Stimulated activated CD8-positive, alpha-beta memory T cell treated with anti-CD3 and anti-CD28 coated beads, Interleukin-4, amount 100 ng/mL, for 1 hour (primary cell): ENCODE results near the gene ZNF521.

ENCODE experiments used
- DNase-seq, 2 donors: peaks; one replicate each; pipeline ENCODE4 v3.0.0-alpha.2; 2020; ENCODE audit warnings: low read depth in 2 of 2, low spot score in 1 of 2

The ZNF521 gene

GRCh38 chr18:25086876-25087275 lies 265.1 kb downstream of the ZNF521 start:
- no peak for DNase-seq

- no peak for DNase-seq
These were observed 271.0 kb downstream of the ZNF521 start for GRCh38 chr18:25081001-25081400.

- no peak for DNase-seq
These were observed 271.8 kb downstream of the ZNF521 start for GRCh38 chr18:25080211-25080610.

DNA sequence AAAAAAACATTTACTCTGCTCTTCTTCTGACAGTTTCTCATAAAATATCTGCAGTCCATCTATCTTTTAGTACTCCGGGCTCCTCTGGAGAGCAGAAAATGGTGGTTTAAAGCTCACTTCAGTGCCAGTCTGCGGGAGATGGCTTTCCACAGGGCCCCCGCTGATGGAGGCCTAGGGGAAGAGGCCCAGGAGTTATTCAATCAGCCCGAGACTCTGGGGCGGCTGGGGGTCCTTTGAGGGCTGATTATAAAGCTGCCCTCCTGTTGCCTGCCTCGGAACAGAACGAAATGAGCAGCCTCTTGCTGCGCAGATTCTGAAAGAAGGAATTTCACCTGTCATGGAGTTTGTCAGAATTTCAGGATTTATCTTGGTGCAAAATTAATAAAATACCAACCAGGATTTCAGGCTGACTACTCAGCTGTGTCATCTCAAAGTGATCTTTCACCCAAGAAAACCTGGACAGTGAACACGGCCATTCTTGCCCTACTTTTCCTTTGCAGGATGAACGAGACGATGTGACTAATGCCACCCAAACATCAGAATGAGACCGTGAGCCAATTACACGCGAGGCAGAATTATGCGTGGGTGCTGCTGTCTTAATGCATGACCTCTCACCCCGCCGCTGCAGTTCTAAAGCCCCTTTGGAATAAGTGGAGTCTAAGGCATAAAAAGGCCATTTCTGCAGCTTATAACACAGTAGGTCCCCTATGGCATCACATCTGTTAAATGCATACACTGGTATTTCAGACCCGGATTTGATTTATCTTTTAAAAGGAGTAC lies 273.8 kb downstream of the ZNF521 start:
- DNase-seq, result no peak

DNA sequence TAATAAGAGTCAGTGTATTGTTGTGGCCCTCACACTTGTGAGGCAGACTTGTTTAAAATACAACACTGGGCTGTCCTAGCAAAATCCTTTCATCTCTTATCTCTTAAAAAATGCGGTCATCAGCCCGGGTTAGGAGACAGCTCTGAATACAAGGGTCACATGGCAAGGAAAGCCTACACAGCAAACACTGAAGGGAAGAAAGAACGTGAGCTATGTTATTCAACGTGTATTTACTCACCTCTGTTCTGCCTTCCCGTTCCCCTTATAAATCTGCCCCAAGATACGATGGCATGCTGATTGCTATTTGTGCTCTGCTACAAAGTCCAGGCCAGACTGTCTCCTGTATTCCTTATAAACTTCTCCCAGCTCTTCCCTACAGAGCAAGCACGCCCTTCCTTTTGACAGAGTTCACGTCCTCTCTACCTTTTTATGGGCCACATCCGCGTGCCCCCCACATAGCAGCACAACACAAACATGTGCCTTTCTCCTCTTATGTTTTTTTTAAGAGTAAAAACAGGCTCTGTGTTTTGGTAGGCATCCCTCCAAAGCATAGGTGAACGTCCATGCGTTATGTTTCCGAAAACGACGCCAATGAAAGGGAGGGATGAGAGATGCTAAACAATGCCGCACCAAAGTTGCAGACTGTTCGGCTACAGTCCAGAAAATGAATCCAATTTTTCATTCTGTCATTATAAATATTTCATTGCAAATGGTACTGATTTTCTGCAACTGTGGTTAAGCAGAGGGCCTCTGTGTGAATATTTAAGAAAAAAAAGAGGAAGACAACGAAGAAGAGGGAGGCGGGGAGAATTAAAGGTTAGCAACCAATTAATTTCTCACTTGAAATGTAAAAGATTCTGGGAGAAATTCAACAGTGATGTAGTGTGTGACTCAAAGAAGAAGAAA lies 274.7 kb downstream of the ZNF521 start:
- DNase-seq, result no peak

DNA sequence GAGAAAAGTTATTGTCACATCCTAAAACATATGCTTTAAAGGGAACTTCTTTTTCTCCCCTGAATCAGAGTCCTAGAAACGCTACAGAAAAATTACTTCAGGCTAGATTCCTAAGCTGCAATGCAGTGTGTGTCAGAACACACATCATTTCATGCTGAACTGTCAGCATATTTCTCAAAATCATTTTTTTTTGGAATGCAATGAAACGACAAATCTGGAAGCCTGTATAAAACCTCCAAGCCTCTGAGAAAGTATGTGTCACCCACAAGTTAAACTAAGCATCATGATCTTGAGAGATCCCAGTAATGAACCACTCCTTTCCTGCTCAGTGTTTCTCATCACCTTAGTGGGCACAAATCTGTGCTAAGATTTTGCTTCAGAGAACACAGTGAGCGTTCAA lies 276.2 kb downstream of the ZNF521 start:
- DNase-seq, result no peak

GRCh38 chr18:25075331-25075730 lies 276.6 kb downstream of the ZNF521 start:
- DNase-seq, result no peak

DNA sequence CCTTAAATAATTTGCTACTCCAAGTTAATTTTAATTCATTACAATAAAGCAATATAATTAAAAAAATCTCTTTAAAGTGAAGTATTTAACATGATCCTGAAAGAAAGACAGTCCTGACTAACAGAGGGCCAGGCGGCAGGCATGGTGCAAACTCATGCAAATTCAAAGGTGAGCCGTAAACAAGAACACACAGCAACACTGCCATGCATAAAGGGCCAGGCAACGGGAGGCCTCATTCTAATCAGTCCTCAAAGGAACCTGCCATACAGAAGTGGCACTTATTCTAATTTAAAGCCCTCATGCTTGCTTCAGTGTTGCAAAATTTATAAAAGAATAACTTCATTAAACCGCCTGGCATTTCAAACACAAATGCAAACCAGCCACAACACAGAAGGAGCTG lies 277.0 kb downstream of the ZNF521 start:
- no peak for DNase-seq

DNA sequence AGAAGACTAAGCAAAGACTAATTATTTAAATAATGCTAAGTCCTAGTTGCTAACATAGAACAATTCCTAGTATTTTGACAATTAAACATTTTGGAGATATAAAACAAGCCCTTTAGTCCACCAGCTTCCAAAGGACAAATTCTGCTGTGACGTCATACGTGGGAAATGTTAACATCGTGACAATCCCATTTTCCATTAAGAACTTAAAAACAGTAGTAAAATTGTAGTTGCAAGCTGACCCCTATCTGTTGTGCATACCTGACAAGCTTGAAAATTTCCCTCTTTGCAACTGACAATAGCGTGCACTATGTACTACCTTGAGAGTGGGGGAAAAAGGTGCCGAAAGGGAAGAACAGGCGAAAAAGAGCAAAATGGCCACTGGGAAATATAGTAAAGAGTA lies 279.8 kb downstream of the ZNF521 start:
- DNase-seq, result no peak

DNA sequence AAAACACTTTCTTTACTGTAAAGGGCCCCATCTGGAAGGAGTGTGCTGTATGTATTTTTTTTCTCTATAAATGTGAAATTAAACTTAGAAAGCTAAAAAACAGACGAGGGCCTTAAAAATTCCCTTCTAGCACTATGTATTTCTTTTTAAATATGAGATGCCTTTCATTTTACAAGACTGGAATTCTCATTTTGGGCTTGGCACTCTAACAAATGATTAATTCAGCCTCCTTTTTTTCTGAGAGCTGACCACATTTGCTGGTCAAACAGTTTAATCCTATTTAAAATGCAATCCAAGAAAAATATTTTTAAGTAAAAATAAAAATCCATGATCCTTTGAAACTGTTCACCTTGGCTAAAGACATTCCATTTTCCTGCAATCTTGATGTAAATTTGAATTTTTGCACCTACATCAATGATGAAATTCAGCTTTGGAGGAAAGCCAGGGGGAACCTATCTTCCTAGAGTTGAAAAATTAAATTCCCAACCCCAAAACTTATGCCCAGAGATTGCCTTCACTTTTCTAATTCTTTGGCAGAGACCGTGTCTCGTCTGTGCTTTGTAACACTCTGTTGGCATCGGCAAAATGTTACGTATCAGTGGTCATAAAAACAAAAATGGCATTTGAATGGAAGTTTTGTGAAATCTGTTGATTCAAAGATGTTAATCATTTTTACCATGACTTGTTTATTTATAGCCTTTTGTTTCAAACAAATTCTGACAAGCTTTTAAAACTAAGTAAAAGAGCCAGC lies 284.5 kb downstream of the ZNF521 start:
- DNase-seq, result no peak

DNA sequence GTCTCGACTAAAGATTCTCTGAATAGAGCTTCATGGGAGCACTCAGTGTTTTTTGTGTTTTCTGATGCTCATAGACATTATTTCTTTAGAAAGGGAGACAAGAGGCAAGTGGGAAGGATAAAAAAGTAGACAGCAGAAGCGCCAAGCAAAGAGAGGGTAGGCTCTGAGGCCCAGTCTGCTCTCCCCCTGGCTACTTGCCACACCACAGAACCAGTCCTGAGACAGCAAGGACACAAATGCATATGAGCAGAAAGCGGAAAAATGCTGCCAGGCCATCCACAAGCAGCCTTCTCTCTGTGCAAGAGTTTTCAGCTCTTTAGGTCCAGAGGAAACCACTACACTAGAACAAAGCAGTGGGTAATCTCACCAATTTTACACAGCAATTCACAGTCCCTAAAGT lies 285.4 kb downstream of the ZNF521 start:
- no peak for DNase-seq

- DNase-seq, result no peak
These were observed 289.2 kb downstream of the ZNF521 start for GRCh38 chr18:25062720-25063119.

DNA sequence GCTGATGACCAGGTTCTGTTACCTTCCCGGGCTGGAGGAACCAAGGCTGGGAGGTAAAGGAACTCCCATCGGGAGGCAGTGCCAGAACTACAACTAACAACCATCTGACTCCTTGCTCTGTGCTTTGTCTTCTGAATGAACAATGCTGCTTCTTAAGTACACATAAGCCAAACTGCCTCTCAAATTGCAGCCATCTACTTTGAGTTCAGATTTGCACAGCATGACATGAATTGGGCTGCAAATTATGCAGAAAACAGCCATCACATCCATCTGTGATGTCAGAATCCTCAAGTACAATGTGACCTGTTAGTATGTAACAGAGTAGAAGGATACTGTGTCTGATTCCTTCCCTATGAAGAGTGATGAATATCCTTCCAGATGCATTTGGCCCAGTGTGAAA lies 290.6 kb downstream of the ZNF521 start:
- DNase-seq, result no peak

DNA sequence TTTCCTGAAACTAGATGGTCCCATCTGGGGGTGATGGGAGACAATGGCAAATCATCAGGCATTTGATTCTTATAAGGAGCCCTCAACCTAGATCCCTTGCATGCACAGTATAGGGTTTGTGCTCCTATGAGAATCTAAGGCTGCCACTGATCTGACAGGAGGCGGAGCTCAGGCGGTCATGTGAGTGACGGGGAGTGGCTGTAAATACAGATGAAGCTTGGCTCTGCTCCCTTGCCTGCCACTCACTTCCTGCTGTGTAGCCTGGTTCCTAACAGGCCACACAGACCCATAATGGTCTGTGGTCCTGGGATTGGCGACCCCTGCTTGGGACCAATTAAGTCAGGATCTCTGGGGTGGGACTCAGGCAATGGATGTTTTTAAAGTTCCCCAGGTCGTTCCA lies 293.4 kb downstream of the ZNF521 start:
- DNase-seq, result no peak

DNA sequence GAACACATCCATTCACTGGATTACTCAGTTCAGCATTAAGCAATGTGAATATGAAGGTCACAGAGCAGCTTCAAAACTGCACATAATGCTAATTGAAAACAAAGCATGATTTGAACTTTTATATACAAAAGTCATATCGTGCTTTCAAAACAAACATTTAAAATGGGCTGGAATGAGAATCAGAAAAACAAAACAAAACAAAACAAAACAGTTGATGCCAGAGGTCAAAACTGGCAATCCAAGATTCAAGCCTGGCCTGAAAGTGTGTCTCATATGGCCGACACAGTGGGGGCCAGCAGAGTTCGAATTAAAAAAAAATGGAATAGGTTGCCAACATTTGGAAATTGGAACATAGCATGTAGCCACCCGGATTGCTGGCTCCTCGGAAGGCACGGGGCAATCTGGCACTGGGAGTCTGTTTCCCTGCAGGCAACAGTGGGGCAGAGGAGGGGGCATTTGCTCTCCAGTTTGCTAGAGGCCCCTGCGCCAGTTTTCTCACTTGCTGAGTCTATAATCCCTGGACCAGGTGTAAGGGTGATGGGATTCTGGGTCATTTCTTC lies 294.4 kb downstream of the ZNF521 start:
- no peak for DNase-seq

- DNase-seq, result no peak
These were observed 295.5 kb downstream of the ZNF521 start for GRCh38 chr18:25056429-25056828.

GRCh38 chr18:25055076-25055475 lies 296.9 kb downstream of the ZNF521 start:
- DNase-seq, result no peak

- no peak for DNase-seq
These were observed 298.5 kb downstream of the ZNF521 start for GRCh38 chr18:25053466-25053865.

GRCh38 chr18:25052511-25052921 lies 299.4 kb downstream of the ZNF521 start:
- no peak for DNase-seq

DNA sequence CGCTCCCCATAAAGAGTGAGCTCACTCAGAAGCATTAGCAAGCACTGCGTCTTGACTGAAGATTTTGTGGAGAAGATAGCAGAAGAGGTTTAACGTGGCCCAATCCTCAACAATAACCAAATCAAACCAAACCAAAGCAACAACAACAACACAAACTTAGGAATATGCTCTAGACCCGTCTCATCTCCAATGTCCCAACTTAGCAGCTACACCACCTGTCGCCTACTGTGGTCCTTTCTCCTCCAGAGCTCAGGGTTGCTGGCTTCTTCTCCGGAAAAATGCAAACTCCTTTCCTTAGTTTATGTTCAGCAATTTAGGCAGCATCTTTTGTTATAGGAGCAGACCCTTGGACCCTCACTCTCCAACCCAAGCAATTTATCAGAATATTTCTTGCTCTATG lies 301.4 kb downstream of the ZNF521 start:
- DNase-seq, result no peak

GRCh38 chr18:25047983-25048382 lies 304.0 kb downstream of the ZNF521 start:
- no peak for DNase-seq
